Measurements from ENCODE around the gene BCAS3.

- TF ChIP-seq CTCF (conservative IDR thresholded peaks at IDR 0.05; ENCODE audit: low read length) (no peak), EZH2phosphoT487 (IDR thresholded peaks at IDR 0.05; ENCODE audit: borderline replicate concordance, low read depth, low read length) (no peak)
These were observed 499.7 kb downstream of the BCAS3 start for GRCh38 chr17:61177351-61177750.
